Posterior vena cava (tissue), 2 donors: Measurements from ENCODE around the gene KLF15. TPM values are rescaled to one million over a fixed set of nuclear protein-coding genes. Genes with fewer than 3 reads are reported as not detected.
A peak's percentile ranks its signal among the peaks of the same experiment; 100 is the strongest.

ENCODE experiments used
- DNase-seq: peaks from one replicate; pipeline ENCODE4 v3.0.0-alpha.2; 2020; ENCODE audit warnings: low spot score
- intact Hi-C, 2 donors: fragments of 100-400 bp; cut with DNase I; formaldehyde crosslinking; loops; one replicate each; pipeline versions ENCODE4 v1.14.1 to v1.14.2; 2022 to 2023
- total RNA-seq, 2 donors: library from RNA; stranded (reverse); fragmentation: NEBNext Ultra II Directional; extraction: Animal tissue kit (Norgen Biotek cat#: 25700); gene quantifications; one replicate each; pipeline ENCODE4 v1.2.1, GENCODE V29; 2021
- donor health status: DM: yes; HTN: yes; CAD: no.
- donor health status: DM: yes; HTN: yes; CAD: no.

The KLF15 gene
- total RNA-seq, 2 donors from 2014 or later: 10.6 to 15.5 TPM

DNA sequence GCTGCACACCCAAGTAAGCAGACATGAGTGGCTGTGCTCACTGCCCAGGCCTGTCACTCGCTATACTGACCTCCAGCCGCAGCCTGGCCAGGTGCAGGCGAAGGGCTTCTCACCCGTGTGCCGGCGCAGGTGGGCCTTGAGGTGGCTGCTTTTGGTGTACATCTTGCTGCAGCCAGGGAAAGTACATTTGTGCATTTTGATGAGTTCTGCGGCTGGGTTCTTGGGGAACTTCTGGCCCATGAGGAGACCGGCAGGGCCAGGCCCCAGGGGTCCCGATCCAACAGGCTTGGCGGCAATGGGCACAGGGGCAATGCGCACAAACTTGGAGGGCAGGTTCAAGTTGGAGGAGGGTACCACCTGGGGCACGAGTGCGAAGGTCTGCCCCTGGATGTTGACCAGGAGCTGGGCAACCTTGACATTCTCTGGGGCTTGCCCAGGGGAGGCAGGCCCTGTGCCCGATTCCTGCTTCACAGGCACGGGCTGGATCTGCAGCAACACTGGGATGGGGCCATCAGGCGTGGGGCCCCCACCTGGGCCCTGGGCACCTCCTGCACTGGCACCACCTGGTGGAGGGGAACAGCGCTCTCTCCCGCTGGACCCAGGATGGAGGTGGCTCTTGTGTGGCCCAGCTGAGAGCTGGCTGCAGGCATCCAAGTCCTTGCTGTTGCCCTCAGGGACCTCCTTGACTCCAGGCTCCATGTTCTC, 5.3 kb downstream of the KLF15 start:
- DNase-seq: peak; percentile 76
- intact Hi-C loops: loop anchor here (10.0 kb wide), 1 partner anchor 87 kb away; no protein-coding TSS in a partner anchor

DNA sequence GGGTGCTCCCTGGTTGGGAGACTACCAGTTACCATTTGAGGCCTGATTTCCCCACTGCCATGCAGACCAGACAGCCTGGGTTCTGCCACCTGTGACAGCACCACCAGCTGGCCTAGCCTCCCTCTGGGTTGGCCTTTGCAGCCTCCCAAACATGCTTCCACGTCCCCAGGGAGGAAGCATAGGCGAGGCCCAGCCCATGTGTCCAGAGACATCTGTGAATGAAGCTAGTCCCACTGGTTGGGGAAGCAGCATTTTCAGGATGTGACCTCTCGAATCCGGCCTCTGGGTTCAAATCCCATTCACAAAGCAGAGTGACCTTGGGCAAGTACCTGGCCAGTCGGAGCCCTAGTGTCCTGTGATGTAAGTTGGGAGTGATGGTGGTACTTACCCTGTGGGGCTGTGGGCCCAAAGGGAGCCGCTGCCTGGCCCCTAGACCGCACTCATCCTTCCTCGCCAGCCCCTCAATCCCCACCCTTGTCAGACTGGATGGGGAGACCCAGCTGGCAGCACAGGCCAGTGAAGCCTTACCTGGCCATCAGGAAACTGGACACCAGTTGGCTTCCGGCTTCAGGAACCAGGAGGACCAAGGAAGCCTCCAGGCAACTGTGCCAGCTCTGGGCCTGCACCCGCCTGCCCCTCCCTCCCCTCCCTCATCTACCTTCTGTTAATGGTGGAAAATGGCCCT, 6.0 kb downstream of the KLF15 start:
- intact Hi-C loops: loop anchor here (10.0 kb wide), 1 partner anchor 86 kb away; no protein-coding TSS in a partner anchor
- DNase-seq: peak; percentile 75

DNA sequence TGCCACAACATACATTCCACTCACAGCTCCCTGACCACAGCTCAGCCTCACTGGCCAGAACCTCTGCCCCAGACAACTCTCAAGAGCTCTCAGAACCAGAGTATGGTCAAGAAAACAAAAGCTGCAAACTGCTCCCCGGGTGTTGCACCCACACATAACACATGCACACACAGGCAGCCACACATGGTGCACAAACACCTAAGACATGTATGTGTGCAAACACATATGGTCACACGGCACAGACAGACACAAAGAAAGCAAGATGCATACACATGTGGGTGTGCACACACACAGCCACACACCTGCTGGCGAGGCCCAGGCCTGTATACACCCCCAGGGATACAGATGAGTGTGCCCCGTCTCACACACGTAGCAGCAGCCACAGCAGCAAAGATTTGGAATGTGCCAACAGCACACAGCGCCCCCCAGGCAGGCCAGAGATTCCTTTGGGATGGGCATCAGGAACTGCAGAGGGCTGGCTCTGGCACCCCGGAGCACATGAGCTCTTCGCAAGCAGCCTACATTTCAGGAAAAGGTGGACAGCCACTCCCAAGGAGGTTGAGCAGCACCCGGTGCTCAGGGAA, 6.6 kb downstream of the KLF15 start:
- intact Hi-C loops: loop anchor here (10.0 kb wide), 1 partner anchor 86 kb away; no protein-coding TSS in a partner anchor
- DNase-seq: peak; percentile 61

DNA sequence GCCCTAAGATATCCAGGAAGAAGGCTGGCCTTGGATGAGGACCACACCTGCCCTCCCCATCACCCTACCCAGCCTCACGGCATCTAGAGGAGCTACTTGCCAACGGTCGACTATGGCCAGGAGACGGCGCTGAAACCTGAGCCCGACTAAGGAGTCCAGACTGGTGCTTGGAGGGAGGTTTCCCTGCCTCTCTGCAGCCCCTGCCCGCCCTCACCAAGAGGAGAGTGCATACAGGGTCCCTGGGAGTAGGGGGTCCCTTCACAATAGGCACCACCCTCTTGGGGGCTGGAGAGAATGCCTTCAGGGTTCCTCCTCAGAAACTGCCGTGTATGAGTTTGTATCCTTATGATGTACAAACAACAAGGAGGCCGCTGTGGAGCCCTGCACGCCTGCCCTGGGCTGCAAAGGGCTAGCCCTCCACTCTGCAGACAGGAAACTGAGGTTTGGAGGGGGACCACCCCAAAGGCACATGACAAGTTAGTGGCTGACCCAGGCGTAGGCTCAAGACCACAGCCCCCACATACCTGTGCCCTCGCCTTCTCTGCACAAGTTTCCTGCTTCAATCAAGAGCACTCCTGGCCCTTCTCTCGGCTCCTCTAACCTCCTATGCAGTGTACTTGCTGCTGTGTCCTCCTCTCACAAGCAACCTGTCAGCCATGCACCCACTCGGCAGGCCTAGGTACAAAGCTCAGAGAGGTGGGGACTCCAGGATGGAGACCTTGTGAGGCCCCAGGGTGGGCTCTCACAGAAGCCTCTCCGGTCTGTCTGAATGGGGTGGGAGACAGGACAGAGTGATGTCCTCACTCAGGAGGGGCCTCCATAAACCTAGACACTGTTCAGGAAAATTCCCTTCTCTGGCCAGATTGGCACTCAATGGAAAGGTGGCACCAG, 7.4 kb downstream of the KLF15 start:
- intact Hi-C loops: loop anchor here (10.0 kb wide), 1 partner anchor 85 kb away; no protein-coding TSS in a partner anchor
- DNase-seq: peak; percentile 66

DNA sequence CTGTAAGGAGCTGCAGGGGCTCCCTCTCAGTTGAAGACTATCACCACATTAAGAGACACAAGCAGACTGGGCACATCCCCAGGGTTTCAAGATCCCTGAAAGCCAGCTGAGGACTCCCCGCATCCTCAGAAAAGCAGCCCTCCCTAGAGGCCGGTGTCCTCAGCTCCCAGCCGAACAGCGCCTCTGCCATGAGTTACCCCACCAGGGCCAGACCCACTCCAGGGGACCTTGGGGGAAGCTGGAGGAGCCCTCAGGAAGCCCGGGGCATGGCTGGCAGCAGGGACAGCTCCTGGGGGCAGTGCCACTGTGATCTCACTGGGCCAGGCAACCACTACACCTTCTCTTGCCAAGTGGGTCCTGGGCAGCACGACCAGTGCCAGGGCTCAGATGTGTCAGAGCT, 8.1 kb downstream of the KLF15 start:
- intact Hi-C loops: no loop called here
- peak; percentile 60 for DNase-seq

DNA sequence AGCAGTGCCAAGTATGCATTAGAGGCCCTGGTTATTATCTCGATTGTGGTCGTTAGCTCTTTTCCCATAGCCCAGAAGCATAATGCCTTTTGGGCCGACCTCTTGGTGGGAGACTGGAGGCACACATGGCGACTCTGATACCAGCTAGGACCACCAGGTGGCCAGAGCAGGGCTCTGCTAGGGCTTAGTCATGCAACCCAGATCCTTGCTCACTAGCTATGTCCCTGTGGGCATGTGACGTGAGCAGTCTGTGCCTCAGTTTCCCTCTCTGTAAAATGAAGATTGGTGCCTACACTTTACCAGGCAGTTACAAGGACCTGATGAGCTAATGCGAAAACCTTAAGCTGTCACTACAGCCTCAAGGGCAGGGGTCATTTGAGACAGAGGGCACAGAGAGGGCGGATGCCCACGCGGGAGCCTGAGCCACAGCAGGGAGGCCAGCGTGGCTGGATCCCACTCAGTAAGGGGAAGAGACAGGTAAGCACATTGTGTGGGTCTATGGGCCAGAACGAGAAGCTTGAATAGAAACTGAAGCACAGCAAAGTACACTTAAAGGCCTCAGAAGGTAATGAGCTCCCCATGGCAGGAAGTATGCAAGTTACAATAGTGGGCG, 8.8 kb downstream of the KLF15 start:
- intact Hi-C loops: no loop called here
- peak; percentile 56 for DNase-seq

DNA sequence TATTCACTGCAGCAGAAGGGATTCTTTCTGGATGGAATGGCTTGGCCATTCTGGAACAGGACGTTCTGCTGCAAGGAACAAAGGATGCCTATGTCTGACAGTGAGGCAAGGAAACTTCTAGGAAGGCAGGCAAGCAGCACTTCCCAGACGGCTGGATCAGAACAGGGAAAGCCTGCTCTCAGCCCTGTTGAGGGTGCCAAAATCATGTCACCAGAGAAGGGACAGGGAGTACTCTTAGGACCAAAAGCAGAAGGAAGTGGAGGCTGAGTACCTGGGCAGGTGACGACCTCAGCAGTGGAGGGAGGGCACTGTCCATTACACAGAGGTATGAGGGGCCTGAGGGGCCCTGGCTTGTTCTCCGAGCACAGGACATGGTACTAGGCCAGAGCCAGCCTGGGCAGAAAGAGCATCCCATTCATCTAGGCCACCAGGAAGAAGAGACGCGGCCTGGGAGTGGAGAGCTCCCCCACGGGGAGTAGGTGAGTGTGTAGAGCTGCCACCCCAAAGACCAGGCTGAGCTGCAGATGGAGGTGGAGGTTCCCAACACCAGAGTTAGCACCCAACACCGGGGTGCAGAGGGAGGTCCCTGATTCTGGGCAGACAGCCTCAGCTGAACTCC, 9.6 kb downstream of the KLF15 start:
- intact Hi-C loops: no loop called here
- peak; percentile 43 for DNase-seq

DNA sequence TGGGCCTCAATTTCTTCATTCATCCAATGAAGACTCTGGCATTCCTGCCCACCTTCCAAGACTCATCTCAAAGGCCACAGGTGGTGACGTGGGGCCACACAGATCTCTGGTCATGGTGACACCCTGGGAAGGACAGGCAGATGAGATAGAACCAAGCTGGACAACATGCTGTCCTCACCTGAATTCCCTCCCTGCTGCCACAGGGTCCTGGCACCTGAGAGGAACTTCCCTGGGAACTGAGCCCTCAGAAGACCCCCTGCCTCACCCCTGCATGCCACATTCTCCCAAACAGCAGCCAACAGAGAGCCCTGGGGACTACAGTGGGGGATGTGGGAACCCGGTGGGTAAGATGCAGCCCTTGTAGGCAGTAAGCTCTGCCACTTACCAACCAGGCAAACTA, 10.7 kb downstream of the KLF15 start:
- DNase-seq: peak; percentile 52
- intact Hi-C loops: no loop called here

DNA sequence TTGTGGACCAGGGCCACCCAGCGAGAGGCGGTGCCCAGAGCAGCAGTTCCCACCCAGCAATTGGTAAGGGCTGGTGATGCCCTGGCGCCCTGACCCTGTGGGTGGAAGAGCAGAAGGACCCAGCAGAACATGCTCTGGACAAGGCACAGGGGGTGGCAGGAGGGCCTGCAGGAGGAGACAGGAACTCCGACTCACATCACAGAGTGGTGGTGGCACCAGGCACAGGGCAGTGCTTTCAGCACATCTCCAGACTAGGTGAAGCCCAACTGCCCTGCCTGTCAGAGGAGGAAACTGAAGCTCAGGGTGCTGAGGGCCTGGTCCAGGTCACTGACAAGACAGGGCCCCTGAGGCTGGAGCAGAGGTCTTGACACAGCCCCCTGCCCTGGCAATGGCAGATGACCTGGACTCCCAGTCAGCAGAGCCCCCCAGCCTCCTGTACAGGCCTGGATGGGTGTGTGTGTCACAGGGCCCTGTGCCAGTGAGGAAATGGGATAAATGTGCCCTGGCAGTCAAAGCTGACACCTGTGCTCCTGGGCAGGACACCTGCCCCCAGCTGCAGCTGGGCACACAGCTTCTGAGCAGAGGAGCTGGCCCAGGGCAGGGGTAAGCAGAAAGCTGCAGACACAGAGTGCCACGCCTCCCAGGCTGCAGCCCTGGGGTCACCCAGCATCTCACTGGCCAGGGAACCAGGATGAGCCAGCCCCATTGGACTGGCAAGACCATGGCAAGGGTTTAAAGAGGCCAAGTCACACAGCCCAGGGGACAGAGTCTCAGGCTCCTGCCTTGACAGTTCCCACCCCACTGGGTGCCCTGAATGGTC, 11.4 kb downstream of the KLF15 start:
- peak; percentile 73 for DNase-seq
- intact Hi-C loops: no loop called here

DNA sequence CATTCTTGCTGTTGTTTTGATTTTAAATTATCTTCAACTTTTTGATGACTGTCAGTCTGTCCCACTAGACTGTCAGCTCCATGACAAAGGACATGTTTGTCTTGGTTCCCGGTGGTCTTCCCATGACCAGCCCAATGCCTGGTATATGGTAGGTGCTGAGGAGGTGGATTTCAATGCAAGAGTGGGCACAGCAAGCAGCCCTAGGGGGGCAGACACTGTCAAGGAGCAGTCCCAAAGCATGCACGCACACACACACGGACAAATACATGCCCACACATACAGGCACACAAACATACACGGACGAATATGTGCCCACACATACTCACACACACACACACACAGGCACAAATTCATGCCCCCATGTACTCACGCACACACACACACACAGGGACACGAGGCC, 12.0 kb downstream of the KLF15 start:
- no peak for DNase-seq
- intact Hi-C loops: no loop called here

DNA sequence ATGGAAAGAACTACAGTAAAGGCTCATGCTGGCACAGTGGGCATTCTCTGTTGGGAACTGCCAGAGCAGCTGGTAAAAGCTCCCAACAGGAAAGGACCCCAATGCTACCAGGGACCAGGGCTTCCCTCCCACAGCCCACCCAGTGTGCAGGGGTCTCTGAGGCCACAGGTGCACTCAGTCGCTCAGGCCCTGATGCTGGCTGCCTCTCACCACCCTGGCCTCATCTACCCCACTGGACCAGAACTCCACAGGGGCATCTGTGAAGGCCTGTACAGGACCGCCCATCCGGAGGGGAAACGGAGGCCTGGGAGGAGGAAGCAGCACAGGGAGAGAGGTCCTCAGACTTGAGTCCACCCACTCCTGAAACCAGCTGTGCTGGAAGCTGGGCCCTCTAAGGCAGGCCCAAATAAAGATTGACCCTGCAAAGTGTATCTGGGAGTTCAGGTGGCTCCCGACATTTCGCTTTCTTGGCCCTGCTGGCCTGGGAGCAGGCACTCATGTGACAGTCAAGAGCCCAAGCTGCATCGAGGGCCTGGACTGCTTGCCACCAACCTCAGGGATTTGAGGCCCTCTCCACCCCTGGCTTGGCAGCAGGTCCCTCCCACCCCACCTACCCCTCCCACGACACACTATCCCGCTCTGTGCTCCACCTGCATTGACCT, 12.7 kb downstream of the KLF15 start:
- intact Hi-C loops: no loop called here
- peak; percentile 65 for DNase-seq

DNA sequence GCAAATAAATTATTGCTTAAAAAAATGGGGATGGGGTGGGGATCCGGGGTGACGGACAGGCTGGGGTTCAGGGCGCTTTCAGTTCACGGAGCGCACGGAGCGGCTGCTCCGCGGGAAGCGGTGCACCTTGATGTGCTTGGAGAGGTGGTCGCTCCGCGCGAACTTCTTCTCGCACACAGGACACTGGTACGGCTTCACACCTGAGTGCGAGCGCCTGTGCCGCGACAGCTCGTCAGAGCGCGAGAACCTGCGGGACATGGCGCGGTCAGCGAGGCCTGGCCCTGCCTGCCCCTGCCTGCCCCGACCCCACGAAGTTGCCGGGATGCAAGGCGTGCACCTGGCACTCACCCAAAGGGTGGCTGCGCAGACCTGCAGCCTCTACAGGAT, 13.6 kb downstream of the KLF15 start:
- intact Hi-C loops: no loop called here
- DNase-seq: peak; percentile 68

DNA sequence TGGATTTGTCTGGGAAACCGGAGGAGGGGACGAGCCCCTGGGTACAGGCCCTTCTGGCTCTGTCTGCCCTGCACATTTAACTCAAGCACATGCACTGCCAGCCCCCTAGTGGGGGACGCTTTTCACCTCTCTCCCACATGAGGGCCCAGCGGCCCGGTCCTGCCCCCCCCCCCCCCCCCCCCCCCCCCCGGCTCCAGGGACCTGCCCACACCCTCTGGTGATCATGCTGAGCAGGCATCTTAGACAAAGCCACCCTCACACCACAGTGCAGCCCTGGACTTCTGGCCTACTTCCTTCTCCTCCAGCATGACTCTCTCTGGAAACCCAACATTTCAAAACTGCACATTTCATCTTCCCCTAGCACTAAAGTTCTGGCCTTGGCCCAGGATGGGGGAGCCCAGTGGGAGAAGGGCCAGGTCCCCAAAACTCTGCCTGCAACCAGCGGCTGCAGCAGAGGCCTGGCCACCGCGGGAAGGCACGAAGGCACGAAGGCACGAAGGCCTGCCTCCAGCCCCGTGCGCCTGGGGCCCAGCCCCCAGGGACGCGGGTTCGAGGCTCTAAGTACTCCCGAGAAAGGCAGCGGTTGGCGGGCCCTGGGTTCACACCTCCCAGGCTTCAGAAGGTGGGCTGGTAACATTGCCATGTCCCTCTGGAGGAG, 14.1 kb downstream of the KLF15 start:
- peak; percentile 68 for DNase-seq
- intact Hi-C loops: no loop called here

DNA sequence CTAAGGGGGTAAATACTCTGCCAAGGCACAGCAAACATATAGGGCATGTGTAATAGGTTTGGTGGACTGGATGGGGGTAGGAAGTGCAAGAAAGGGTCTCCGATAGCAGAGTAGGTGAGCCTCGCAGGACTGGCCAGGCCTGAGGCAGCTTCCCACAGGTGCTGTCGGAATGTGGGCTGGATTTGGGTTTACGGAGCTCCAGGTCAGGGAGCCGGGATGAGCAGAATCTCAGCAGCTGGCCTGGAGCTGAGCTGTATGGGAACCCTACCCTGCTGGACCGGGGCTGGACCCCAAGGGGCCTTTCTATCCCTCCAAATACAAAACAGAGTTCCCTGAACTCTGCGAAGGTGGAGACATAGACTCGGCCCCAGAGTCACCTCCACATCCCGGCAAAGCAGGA, 15.0 kb downstream of the KLF15 start:
- intact Hi-C loops: no loop called here
- DNase-seq: peak; percentile 66

DNA sequence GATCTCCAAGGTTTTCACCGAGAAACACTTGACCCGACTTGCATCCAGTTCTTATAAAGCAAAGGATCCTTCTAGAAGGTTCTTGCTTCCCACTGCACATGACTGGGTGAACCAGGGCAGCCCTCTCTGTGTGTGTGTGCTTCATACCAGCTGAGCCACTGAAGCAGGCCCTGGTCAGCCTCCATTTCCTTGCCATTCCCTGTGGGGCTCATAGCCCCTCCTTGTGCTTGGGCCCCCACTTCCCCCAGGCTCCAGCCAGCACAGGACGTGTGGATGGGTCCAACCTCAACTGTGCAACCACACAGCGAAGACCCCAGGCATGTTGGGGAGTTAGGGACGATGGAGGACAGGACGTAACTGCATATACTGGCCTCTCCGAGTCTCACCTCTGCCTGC, 15.5 kb downstream of the KLF15 start:
- intact Hi-C loops: no loop called here
- DNase-seq: peak; percentile 24

DNA sequence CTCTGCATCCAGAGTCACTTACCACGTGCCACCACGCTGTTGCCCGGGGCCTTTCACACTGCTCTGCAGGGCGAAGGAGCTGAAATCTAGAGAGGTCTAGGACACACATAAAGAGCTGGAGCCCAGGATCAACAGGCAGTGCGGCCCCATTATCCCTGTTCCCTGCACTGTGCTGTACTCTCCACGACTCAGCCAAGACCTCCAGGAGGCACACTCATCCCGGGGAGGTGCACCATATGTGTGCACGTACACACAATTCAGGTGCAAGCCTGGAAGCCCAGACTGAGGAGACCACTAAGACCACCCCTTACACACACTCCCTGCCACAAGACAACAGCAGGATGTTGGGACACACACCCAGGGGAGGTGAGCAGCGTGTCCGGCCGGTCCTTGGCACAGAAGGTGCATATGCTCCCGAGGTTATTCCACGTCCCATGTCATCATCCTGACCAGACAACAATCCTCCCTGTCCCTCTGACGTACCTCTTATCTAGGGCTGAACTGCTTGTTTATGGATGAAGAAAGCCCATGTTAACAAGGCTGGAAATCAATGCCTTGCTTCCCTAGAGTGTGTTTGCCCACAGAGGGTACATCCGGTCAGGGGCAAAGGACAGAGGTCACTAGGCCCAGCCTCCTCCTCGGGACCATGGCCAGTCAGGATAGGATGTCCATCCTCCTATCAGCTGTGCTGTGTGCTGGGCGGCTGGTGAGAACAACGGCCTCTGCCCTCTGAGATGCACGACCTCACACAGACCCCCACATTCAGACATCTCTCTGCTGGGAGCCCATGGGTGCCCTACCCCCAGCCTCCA, 16.1 kb downstream of the KLF15 start:
- DNase-seq: peak; percentile 74
- intact Hi-C loops: no loop called here
